Effector CD8-positive, alpha-beta T cell (primary cell): ENCODE results near the gene FERMT3.

ENCODE experiments used
- DNase-seq: peaks from one replicate; lab custom pipeline; 2025; lab: John Stamatoyannopoulos, UW

Gene FERMT3

DNA sequence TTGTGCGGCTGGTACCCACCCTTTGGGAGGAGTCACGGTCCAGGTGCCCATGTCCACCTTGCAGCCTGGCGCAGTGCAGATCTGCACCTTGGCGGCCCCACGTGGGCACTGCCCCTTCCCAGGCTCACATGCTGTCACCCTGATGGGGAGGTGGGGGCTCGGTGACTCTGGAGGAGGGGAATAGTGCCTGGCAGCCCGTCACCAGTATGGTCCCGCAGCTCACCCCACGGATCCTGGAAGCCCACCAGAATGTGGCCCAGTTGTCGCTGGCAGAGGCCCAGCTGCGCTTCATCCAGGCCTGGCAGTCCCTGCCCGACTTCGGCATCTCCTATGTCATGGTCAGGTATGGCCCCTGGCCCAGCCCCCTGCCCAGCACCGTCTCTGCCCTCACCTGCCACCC is 14.3 kb downstream of the FERMT3 start:
- no peak for DNase-seq

- DNase-seq: no peak
These were observed 16.1 kb downstream of the FERMT3 start for GRCh38 chr11:64222651-64223000.

GRCh38 chr11:64223001-64223651 is 16.6 kb downstream of the FERMT3 start:
- no peak for DNase-seq

DNA sequence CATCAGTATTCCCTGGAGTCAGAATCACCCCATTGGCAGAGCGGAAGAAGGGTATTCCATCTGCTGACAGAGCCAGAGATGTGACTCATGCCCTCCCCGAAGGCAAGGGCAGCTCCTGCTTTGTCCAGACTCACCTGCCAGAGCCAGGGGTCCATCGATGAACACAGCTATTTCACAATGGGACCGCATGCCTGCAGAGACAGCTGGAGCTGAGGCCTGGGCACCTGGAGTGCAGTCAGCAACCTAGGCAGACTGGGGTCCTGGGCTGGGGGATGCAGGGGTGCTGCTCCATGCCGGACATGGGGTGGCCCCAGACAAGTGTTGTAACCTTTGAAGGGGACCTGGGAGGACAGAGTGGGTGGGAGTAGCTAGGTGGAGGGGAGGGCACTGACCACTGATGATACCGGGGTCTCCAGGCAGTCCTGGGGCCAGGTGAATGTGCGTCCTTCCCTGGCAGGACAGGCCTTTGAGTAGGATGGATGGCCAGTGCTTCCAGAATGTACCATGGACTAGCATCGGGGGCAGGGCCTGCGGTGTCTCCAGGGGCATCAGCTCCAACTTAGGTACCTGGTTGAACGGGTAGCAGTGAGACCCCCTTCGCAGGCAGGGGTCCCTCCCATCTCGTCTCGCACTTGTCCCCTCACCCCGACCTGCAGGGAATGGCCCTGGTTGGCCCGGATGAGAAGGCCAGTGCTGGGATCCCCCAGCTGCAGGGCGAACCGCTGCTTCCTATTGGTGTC is 17.8 kb downstream of the FERMT3 start:
- DNase-seq: no peak

- DNase-seq: no peak
These were observed 18.5 kb downstream of the FERMT3 start for GRCh38 chr11:64224891-64225607.

DNA sequence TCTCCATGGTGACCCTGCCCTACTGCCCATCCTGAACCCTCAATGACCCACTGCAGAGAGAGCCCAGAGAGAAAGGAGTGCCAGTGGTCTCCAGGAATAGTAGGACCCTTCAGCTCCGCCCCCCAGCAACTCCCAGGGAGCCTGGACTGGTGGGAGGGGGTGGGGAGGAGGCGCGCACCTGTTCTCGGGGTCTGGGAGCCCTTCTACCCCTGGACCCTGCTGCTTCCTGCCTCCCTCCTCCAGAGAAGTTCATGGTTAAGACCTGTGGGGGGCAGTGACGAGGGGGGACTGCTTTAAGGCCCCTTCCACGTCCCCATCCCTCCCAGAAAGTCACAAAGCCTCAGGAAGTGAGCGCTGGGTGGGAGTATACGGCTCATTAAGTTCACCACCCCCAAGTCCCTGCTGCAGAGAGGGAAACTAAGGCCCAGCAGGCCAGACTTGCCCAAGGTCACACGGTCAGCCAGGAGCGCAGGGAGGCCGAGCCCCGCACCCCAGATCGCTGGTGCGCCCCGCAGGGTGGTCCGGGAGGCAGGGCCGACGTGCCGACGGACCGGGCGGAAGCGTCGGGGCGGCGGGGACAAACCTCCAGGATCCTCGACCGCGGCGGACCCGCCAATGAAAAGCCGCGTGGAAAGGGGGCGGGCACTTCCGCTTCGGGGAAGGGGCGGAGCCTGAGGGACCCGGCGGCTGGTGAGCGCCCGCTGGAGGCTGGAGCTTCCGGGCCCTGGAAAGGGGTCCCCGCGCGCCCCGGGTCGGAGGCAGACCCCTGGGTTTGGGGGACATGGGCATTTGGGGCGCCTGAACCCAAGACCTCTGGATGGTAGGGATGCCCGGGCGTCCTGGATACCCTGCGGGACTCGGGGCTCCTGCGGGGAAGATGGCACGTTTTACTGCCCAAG is 19.3 kb downstream of the FERMT3 start, which contains the start of the genes NUDT22 and TRPT1:
NUDT22 (plus strand) TSS at position 667 of the 899 bp plus-strand sequence. CDS start 379 bp downstream, outside the sequence.
TRPT1 (minus strand) TSS at position 579 of the 899 bp plus-strand sequence; CDS start at position 253, 326 bp downstream.
- peak; percentile 84 for DNase-seq

- peak; percentile 49 for DNase-seq
These were observed 20.1 kb downstream of the FERMT3 start for GRCh38 chr11:64226507-64227051.

DNA sequence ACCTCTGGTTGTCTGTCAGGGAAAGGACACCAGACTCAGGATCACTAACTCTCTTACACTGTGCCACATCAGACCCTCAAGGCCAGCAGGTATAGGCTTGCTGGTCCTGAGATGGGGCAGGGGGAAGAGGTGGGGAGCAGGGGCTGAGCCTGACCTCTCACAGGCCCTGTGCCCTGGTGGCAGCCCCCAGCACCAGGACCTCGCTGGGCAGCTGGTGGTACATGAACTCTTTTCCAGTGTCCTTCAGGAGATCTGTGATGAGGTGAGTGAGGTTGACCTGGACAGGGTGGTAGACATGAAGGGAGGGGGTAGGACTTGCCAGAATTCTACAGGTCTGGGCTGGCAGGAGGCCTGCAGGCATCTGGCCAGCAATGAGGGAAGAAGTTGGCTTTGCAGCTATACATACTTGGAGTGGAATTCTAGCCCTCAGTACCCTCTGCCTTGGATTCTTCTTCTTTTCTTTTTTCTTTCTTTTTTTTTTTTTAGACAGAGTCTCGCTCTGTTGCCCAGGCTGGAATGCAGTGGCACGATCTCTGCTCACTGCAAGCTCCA is 21.0 kb downstream of the FERMT3 start:
- DNase-seq: no peak

GRCh38 chr11:64229090-64229743 is 22.7 kb downstream of the FERMT3 start:
- no peak for DNase-seq

GRCh38 chr11:64229744-64230170 is 23.2 kb downstream of the FERMT3 start:
- no peak for DNase-seq

GRCh38 chr11:64230171-64230984 is 23.9 kb downstream of the FERMT3 start, which contains the start of gene DNAJC4:
DNAJC4 (plus strand) TSS chr11:64230548; CDS start chr11:64230855, 307 bp downstream.
- peak; percentile 78 for DNase-seq

GRCh38 chr11:64230985-64231365 is 24.5 kb downstream of the FERMT3 start:
- DNase-seq: no peak

DNA sequence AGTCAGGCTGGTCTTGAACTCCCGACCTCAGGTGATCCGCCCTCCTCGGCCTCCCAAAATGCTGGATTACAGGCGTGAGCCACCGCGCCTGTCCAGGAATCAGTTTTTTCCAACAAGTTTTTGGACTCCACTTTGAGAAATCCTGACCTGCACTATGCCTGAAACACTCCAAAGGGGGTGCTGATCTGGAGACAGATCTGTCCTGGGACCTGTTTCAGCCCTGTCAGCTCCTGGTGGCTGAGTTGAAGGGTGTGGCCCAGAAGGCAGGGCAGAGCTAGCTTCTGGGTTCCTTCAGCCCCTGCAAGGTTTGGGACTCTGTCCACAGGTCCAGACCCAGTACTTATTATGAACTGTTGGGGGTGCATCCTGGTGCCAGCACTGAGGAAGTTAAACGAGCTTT is 25.0 kb downstream of the FERMT3 start:
- DNase-seq: no peak

DNA sequence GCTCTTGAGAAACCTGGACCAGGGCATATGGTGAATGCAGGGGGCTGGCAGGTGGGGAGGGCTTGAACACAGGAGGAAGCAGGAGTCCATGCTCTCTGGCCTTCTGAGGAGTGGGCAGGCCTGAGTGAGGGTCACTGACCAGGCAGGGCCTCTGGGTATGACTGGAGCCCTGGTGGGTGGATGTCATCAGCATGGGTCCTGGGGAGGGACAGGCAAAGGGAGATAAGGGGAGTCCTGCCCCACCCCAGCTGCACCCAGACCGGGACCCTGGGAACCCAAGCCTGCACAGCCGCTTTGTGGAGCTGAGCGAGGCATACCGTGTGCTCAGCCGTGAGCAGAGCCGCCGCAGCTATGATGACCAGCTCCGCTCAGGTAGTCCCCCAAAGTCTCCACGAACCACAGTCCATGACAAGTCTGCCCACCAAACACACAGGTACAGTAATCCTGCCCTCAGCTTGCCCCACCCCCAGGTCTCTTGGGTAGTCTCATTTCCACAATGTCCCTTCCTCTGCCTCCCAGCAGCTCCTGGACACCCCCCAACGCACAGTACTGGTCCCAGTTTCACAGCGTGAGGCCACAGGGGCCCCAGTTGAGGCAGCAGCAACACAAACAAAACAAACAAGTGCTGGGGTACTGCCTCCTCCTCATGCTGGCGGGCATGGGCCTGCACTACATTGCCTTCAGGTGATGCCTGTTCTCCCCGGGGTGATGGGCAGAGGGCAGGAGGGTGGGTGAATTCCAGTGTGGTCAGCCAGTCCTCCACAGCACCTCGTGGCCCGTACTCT is 25.9 kb downstream of the FERMT3 start:
- DNase-seq: no peak

- no peak for DNase-seq
These were observed 26.4 kb downstream of the FERMT3 start for GRCh38 chr11:64232967-64233315.

DNA sequence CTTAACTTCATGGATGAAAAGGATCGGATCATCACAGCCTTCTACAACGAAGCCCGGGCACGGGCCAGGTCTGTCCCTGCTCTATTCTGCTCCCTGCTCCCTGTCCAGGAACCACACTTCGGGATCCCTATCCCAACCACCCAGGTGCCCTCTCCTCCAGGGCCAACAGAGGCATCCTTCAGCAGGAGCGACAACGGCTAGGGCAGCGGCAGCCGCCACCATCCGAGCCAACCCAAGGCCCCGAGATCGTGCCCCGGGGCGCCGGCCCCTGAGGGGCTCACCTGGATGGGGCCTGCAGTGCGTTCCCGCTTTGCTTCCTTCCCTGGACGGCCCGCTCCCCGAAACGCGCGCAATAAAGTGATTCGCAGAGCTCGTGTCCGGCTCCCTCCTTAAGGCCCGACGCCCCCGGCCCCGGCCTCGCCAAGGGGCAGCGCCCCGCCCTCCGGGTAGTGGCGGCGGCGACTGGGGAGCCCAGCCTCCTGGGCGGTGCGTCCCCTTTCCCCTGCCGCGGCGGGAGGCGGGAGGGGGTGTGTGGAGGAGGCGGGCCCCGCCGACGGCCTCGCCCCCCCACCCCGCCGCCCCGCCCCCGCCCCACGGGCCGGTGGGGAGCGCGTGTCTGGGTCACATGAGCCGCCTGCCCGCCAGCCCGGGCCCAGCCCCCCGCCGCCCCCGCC is 27.5 kb downstream of the FERMT3 start, which contains the start of gene VEGFB:
VEGFB (plus strand) TSS at position 672 of the 674 bp plus-strand sequence. CDS start 250 bp downstream, outside the sequence.
- DNase-seq: peak; percentile 67

DNA sequence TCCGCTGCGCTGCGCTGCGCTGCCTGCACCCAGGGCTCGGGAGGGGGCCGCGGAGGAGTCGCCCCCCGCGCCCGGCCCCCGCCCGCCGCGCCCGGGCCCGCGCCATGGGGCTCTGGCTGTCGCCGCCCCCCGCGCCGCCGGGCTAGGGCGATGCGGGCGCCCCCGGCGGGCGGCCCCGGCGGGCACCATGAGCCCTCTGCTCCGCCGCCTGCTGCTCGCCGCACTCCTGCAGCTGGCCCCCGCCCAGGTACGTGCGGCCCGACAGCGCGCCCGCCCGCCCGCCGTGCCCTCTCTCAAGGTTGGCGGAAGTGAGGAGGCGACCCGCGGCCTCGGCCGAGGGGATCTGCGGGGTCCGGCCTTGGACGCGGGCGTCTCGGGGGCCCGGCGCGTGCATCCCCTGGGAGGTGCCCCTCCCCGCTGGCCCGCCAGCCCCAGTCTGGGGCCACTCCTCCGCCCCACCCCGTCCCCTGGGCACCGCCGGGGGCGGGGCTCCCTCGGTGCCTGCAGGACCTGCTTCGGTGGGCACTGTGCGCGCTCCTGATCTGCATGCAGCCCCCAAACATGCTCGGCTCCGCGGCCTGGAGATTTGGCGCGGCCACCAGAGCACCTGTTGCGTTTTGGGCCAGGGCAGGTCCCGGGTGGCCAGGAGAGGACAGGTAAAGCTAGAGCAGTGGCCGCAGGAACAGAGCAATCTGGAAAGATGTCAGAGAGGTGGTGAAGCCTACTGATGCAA is 28.3 kb downstream of the FERMT3 start:
- DNase-seq: peak; percentile 40
